HepG2 (cell line): ENCODE measurements around the gene ABCA4.

Source experiments
- AHR ChIP-seq: IDR thresholded peaks from 2 replicates; pipeline ENCODE4 v1.6.1; 2018; ENCODE audit warnings: missing genetic modification reagents, missing compliant biosample characterization
- ASH2L ChIP-seq: fragments of 300-600, 200-600 bp; sonication (generic); IDR thresholded peaks from 2 replicates; pipeline ENCODE4 v1.7.0; 2017; ENCODE audit warnings: low read depth, mild to moderate bottlenecking, moderate library complexity, mixed read lengths, low read length; ENCODE audit not compliant: insufficient read length
- CEBPB ChIP-seq: IDR thresholded peaks from 2 replicates; pipeline ENCODE4 v1.6.1; 2011; ENCODE audit warnings: low read depth, low read length, improper control_type of control experiment, borderline replicate concordance
- EZH2 ChIP-seq: conservative IDR thresholded peaks from 2 replicates; pipeline ENCODE4 v1.6.1; 2012; ENCODE audit warnings: mild to moderate bottlenecking, low read depth, low read length, moderate library complexity
- NFE2L1 ChIP-seq: sonication (generic); formaldehyde crosslinking; IDR thresholded peaks from 2 replicates; pipeline ENCODE4 v1.4.0; 2020; ENCODE audit warnings: missing genetic modification reagents, mild to moderate bottlenecking, borderline replicate concordance
- NFYC ChIP-seq: IDR thresholded peaks from 2 replicates; pipeline ENCODE4 v1.6.1; 2016; ENCODE audit warnings: missing genetic modification reagents, missing compliant biosample characterization
- POLR2A ChIP-seq, 2 experiments: IDR thresholded peaks; 2 replicates each; pipeline ENCODE4 v1.6.1; 2011; ENCODE audit warnings: low read depth in 2 of 2, low read length in 2 of 2, mild to moderate bottlenecking in 1 of 2, moderate library complexity in 1 of 2; ENCODE audit not compliant: insufficient read depth in 1 of 2
- ZBTB3 ChIP-seq: sonication (generic); formaldehyde crosslinking; IDR thresholded peaks from 2 replicates; pipeline ENCODE4 v1.4.0; 2020; ENCODE audit warnings: low read depth, mild to moderate bottlenecking, moderate library complexity, missing genetic modification reagents, borderline replicate concordance
- ZFAT ChIP-seq: sonication (generic); formaldehyde crosslinking; conservative IDR thresholded peaks from 2 replicates; pipeline ENCODE4 v1.8.1; 2023; ENCODE audit warnings: missing genetic modification reagents, inconsistent platforms
- ZNF335 ChIP-seq: sonication (generic); formaldehyde crosslinking; IDR thresholded peaks from 2 replicates; pipeline ENCODE4 v1.4.0; 2020; ENCODE audit warnings: missing genetic modification reagents

GRCh38 chr1:94169126-94169525 lies 48.2 kb upstream of the ABCA4 start:
- TF ChIP-seq CEBPB, result no peak
- no peak for TF ChIP-seq ZBTB3 (CRISPR knock-in tag)
- no peak for TF ChIP-seq NFYC (CRISPR knock-in tag)
- no peak for TF ChIP-seq ZFAT (CRISPR knock-in tag)
- no peak for TF ChIP-seq POLR2A (IDR thresholded peaks at IDR 0.05; ENCODE audit: insufficient read depth in 1 of 2, low read depth in 2 of 2, low read length in 2 of 2)
- no peak for TF ChIP-seq EZH2
- TF ChIP-seq AHR (CRISPR knock-in tag), result no peak
- TF ChIP-seq NFE2L1, result no peak
- TF ChIP-seq ZNF335 (CRISPR knock-in tag), result no peak
- no peak for TF ChIP-seq ASH2L
